ENCODE measurements around the gene CFAP46. TPM values are rescaled to one million over a fixed set of nuclear protein-coding genes. Genes with fewer than 3 reads are reported as not detected.

CFAP46 gene
- total and polyA plus RNA-seq, 2 of the 4 experiments (the other 2 are of a cell fraction), result 1.3 to 1.8 TPM

GRCh38 chr10:132834891-132835847, 107.2 kb downstream of the CFAP46 start:
- TF ChIP-seq MAFK (IDR thresholded peaks at IDR 0.05; ENCODE audit: low read depth, low read length) (no peak), NFE2L2 (IDR thresholded peaks at IDR 0.05; ENCODE audit: low read depth, low read length) (no peak), MAZ (IDR thresholded peaks at IDR 0.05; ENCODE audit: borderline replicate concordance, low read depth, low read length) (no peak), FOS (IDR thresholded peaks at IDR 0.05; ENCODE audit: low read depth, low read length) (no peak), CEBPB (IDR thresholded peaks at IDR 0.05; ENCODE audit: low read depth, low read length) (no peak), POLR2A (IDR thresholded peaks at IDR 0.05; ENCODE audit: low read depth, low read length) (no peak), ELK1 (IDR thresholded peaks at IDR 0.05; ENCODE audit: borderline replicate concordance, low read depth, low read length) (no peak), SMC3 (IDR thresholded peaks at IDR 0.05; ENCODE audit: low read depth, low read length) (no peak), RCOR1 (IDR thresholded peaks at IDR 0.05; ENCODE audit: insufficient replicate concordance, low read length) (no peak), RFX5 (IDR thresholded peaks at IDR 0.05; ENCODE audit: low read depth, low read length) (no peak), MXI1 (IDR thresholded peaks at IDR 0.05; ENCODE audit: borderline replicate concordance, low read depth, low read length) (no peak)
- H4K5ac ChIP-seq (ENCODE audit: low read depth, low read length), result no peak overlapping the region
- H3K36me3 ChIP-seq (ENCODE audit: control insufficient read depth, insufficient read depth, low read length), result no peaks in the 10 kb centered on the region
- intact Hi-C loops (cut with micrococcal nuclease) (no loop called here), dilution Hi-C loops (cut with HindIII; ENCODE audit: low sequenced_read_pairs, unreplicated experiment) (no loop called here), in situ Hi-C loops (cut with MboI; ENCODE audit: low sequenced_read_pairs) (no loop called here)
- H3K23ac ChIP-seq (ENCODE audit: low read depth, low read length), result no peak overlapping the region
- no peak overlapping the region for H2BK20ac ChIP-seq (ENCODE audit: low read depth, low read length)
- no peak overlapping the region for H2BK120ac ChIP-seq (ENCODE audit: low read depth, low read length)
- H2AK5ac ChIP-seq (ENCODE audit: low read depth, low read length), result no peak overlapping the region
- H3K9me3 ChIP-seq (ENCODE audit: control insufficient read depth, insufficient read depth, low read length), result no peaks in the 10 kb centered on the region
- H4K91ac ChIP-seq (ENCODE audit: insufficient read depth, low read depth, low read length), result no peak overlapping the region
- ChIA-PET CTCF (no interaction called here), POLR2A (ENCODE audit: unreplicated experiment) (no interaction called here)
- H2BK15ac ChIP-seq (ENCODE audit: low read depth, low read length), result no peak overlapping the region
- no peaks in the 10 kb centered on the region for H3K4me1 ChIP-seq (ENCODE audit: control insufficient read depth, insufficient read depth, low read length)
- no peak for ATAC-seq (ENCODE audit: low read depth)
- no peak overlapping the region for H3K56ac ChIP-seq (ENCODE audit: extremely low read depth, insufficient read depth, low read length)
- H2BK5ac ChIP-seq (ENCODE audit: low read depth, low read length, poor library complexity, severe bottlenecking), result no peak overlapping the region
- BruUV-seq (replicated peaks), result no TSS peak
- no peak overlapping the region for H3K18ac ChIP-seq (ENCODE audit: low read depth, low read length)
- H3K9ac ChIP-seq (ENCODE audit: low read depth, low read length), result no peak overlapping the region
- no peaks in the 10 kb centered on the region for H4K20me1 ChIP-seq (ENCODE audit: insufficient read depth, low read length)
- no peak for DNase-seq
- H3K4me2 ChIP-seq (ENCODE audit: low read depth, low read length), result no peak overlapping the region
- H3K27ac ChIP-seq (ENCODE audit: insufficient read depth, low read length), result no peak overlapping the region
- H3K14ac ChIP-seq (replicated peaks; ENCODE audit: low read depth, low read length), result no peak overlapping the region
- H2AK9ac ChIP-seq (replicated peaks; ENCODE audit: low read depth, low read length, poor library complexity), result no peak overlapping the region
- H2AFZ ChIP-seq (replicated peaks; ENCODE audit: low read length, poor library complexity), result no peak overlapping the region
- peaks cover 3% of the 10 kb centered on the region; the same call in 1 of the 2 replicates for H3K9me1 ChIP-seq (ENCODE audit: insufficient read depth, low read length)
- no peak overlapping the region for H3K4me3 ChIP-seq (ENCODE audit: insufficient read depth, low read depth, low read length)
- H3K27me3 ChIP-seq (ENCODE audit: control insufficient read depth, insufficient read depth, low read length), result peaks cover 17% of the 10 kb centered on the region
- 72% methylated on average over 2 of the region's 25 CpGs; no CpG with 5 or more reads in 1 of the 2 experiments for WGBS, 2 experiments (ENCODE audit: extremely low coverage in 2 of 2, insufficient read length in 1 of 2)
- no peak overlapping the region for H4K8ac ChIP-seq (ENCODE audit: low read depth in 2 of 2, low read length in 2 of 2)
- no peaks in the 10 kb centered on the region for H3K79me1 ChIP-seq (ENCODE audit: low read depth in 1 of 2, low read length in 2 of 2)
- H3K4ac ChIP-seq (ENCODE audit: low read depth, low read length), result no peak overlapping the region
